Vagina (tissue), 2 donors: Measurements from ENCODE around the gene CTU2. TPM values are rescaled to one million over a fixed set of nuclear protein-coding genes. Genes with fewer than 3 reads are reported as not detected.

ENCODE experiments used
- DNase-seq, 2 donors: peaks; one replicate each; pipeline ENCODE4 v3.0.0-alpha.2; 2017; ENCODE audit errors: extremely low spot score in 2 of 2
- H3K27ac ChIP-seq: fragments of 200-600 bp; sonication (generic); one replicate; pipeline ENCODE4 v1.5.1; 2019
- H3K27me3 ChIP-seq: fragments of 200-600 bp; sonication (generic); one replicate; pipeline ENCODE4 v1.5.1; 2019
- H3K36me3 ChIP-seq, 2 donors: fragments of 200-600 bp; sonication (generic); one replicate each; pipeline ENCODE4 v1.5.1; 2017 to 2019
- H3K4me1 ChIP-seq: fragments of 200-600 bp; sonication (generic); one replicate; pipeline ENCODE4 v1.5.1; 2019
- H3K4me3 ChIP-seq, 2 donors: fragments of 200-600 bp; sonication (generic); 1 replicate in 1 of 2; 2 replicates in 1 of 2; pipeline ENCODE4 v1.5.1; 2016 to 2019
- H3K9me3 ChIP-seq: fragments of 200-600 bp; sonication (generic); one replicate; pipeline ENCODE4 v1.5.1; 2019
- POLR2A ChIP-seq, 2 donors: fragments of 450-650 bp; IDR thresholded peaks; one replicate each; pipeline ENCODE4 v1.6.1; 2017; ENCODE audit warnings: antibody characterized with exemption in 2 of 2, mild to moderate bottlenecking in 2 of 2, moderate library complexity in 2 of 2
- POLR2AphosphoS5 ChIP-seq, 2 donors: sonication (generic); formaldehyde crosslinking; IDR thresholded peaks; one replicate each; pipeline ENCODE4 v1.9.0; 2017; ENCODE audit warnings: antibody characterized with exemption in 2 of 2, mild to moderate bottlenecking in 2 of 2, low read depth in 1 of 2; ENCODE audit not compliant: insufficient read depth in 1 of 2
- intact Hi-C: fragments of 100-400 bp; cut with DNase I; formaldehyde crosslinking; loops from one replicate; pipeline ENCODE4 v1.15.1; 2023
- total RNA-seq: library from RNA; depleted of rRNA; stranded (reverse); fragments of >200 nt; gene quantifications from one replicate; pipeline ENCODE4 v1.2.3, GENCODE V29; 2016
- TF ChIP-seq, protein P1 (sequence below), 3 experiments: fragments of 450-650 bp in 2 of 3; fragments of 200-600 bp in 1 of 3; sonication (generic) in 1 of 3; IDR thresholded peaks; one replicate each; pipeline ENCODE4 v1.5.1; 2017 to 2019; ENCODE audit warnings: antibody characterized with exemption in 3 of 3, mild to moderate bottlenecking in 2 of 3, moderate library complexity in 2 of 3

CTU2 gene
- 7.9 TPM for total RNA-seq

- Histone ChIP-seq H3K27me3 (no peaks in the 10 kb centered on the region), H3K36me3 (no peaks in the 10 kb centered on the region), H3K27ac (peak within 1 kb of the TSS; percentile 78), H3K4me3 (peak within 1 kb of the TSS; percentile 78 to 91), H3K9me3 (no peaks in the 10 kb centered on the region), H3K4me1 (peaks cover 41% of the 10 kb centered on the region)
- TF ChIP-seq POLR2AphosphoS5 (IDR thresholded peaks at IDR 0.05; ENCODE audit: insufficient read depth in 1 of 2, low read depth in 1 of 2) (peak in 1 of 2 donors; percentile 30), POLR2A (IDR thresholded peaks at IDR 0.05) (peak in 1 of 2 donors; percentile 69)
- TF ChIP-seq, protein P1, sequence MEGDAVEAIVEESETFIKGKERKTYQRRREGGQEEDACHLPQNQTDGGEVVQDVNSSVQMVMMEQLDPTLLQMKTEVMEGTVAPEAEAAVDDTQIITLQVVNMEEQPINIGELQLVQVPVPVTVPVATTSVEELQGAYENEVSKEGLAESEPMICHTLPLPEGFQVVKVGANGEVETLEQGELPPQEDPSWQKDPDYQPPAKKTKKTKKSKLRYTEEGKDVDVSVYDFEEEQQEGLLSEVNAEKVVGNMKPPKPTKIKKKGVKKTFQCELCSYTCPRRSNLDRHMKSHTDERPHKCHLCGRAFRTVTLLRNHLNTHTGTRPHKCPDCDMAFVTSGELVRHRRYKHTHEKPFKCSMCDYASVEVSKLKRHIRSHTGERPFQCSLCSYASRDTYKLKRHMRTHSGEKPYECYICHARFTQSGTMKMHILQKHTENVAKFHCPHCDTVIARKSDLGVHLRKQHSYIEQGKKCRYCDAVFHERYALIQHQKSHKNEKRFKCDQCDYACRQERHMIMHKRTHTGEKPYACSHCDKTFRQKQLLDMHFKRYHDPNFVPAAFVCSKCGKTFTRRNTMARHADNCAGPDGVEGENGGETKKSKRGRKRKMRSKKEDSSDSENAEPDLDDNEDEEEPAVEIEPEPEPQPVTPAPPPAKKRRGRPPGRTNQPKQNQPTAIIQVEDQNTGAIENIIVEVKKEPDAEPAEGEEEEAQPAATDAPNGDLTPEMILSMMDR (IDR thresholded peaks at IDR 0.05), result no peak
- DNase-seq, result no peak
- intact Hi-C loops, result no loop called here
Observed at GRCh38 chr16:88706229-88706964, at the start of gene CTU2, which contains the start of gene RNF166. CTU2 (plus strand) TSS chr16:88706503; CDS start chr16:88706531, 28 bp downstream. RNF166 (minus strand) TSS chr16:88706408; CDS start chr16:88706325, 83 bp downstream.

DNA sequence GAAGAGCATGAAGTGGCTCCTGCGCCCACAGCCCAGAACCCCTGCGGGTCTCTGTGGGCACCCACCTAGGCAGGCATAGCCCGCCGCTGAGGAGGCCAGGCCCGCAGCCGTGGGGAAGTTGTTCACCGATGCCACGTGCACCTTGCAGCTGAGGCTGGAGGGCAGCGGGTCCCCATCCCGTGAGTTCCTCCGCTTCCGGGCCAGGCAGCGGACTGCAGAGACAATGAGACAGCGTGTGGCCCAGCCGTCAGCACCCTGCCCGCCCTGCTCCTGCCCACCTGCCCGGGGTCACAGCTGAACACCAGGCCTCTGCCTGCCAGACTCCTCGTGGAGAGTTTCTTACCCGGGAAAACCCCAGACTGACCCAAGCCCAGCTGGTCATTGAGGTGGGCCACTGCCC is 48.9 kb upstream of the CTU2 start:
- Histone ChIP-seq H3K9me3 (no peaks in the 10 kb centered on the region), H3K4me1 (peaks cover 6% of the 10 kb centered on the region), H3K27ac (no peak overlapping the region), H3K36me3 (no peaks in the 10 kb centered on the region), H3K27me3 (no peaks in the 10 kb centered on the region), H3K4me3 (no peak overlapping the region)
- DNase-seq, result no peak
- intact Hi-C loops, result no loop called here
- TF ChIP-seq POLR2AphosphoS5 (IDR thresholded peaks at IDR 0.05; ENCODE audit: insufficient read depth in 1 of 2, low read depth in 1 of 2) (no peak), POLR2A (IDR thresholded peaks at IDR 0.05) (no peak)
- TF ChIP-seq, protein P1 (IDR thresholded peaks at IDR 0.05), result no peak

GRCh38 chr16:88658714-88659113 is 47.6 kb upstream of the CTU2 start:
- H3K4me3 ChIP-seq, result no peak overlapping the region
- H3K36me3 ChIP-seq, result no peaks in the 10 kb centered on the region
- intact Hi-C loops, result no loop called here
- DNase-seq, result no peak
- peaks cover 9% of the 10 kb centered on the region for H3K4me1 ChIP-seq
- H3K9me3 ChIP-seq, result no peaks in the 10 kb centered on the region
- H3K27me3 ChIP-seq, result no peaks in the 10 kb centered on the region
- TF ChIP-seq POLR2A (IDR thresholded peaks at IDR 0.05), result no peak
- H3K27ac ChIP-seq, result no peak overlapping the region

GRCh38 chr16:88659160-88659559 is 47.1 kb upstream of the CTU2 start:
- no peak overlapping the region for H3K4me3 ChIP-seq
- TF ChIP-seq POLR2AphosphoS5 (IDR thresholded peaks at IDR 0.05; ENCODE audit: insufficient read depth in 1 of 2, low read depth in 1 of 2) (no peak), POLR2A (IDR thresholded peaks at IDR 0.05) (no peak)
- TF ChIP-seq, protein P1 (IDR thresholded peaks at IDR 0.05), result no peak
- H3K9me3 ChIP-seq, result no peaks in the 10 kb centered on the region
- H3K4me1 ChIP-seq, result peaks cover 9% of the 10 kb centered on the region
- no peaks in the 10 kb centered on the region for H3K36me3 ChIP-seq
- intact Hi-C loops, result no loop called here
- H3K27me3 ChIP-seq, result no peaks in the 10 kb centered on the region
- H3K27ac ChIP-seq, result no peak overlapping the region
- no peak for DNase-seq

- intact Hi-C loops, result no loop called here
- H3K36me3 ChIP-seq, result no peaks in the 10 kb centered on the region
- no peaks in the 10 kb centered on the region for H3K27me3 ChIP-seq
- H3K27ac ChIP-seq, result no peak overlapping the region
- H3K4me3 ChIP-seq, result no peak overlapping the region
- no peak for TF ChIP-seq POLR2AphosphoS5 (IDR thresholded peaks at IDR 0.05; ENCODE audit: insufficient read depth in 1 of 2, low read depth in 1 of 2)
- H3K4me1 ChIP-seq, result peaks cover 9% of the 10 kb centered on the region
- no peak for DNase-seq
- H3K9me3 ChIP-seq, result no peaks in the 10 kb centered on the region
Observed at GRCh38 chr16:88661468-88661867, 44.8 kb upstream of the CTU2 start.

DNA sequence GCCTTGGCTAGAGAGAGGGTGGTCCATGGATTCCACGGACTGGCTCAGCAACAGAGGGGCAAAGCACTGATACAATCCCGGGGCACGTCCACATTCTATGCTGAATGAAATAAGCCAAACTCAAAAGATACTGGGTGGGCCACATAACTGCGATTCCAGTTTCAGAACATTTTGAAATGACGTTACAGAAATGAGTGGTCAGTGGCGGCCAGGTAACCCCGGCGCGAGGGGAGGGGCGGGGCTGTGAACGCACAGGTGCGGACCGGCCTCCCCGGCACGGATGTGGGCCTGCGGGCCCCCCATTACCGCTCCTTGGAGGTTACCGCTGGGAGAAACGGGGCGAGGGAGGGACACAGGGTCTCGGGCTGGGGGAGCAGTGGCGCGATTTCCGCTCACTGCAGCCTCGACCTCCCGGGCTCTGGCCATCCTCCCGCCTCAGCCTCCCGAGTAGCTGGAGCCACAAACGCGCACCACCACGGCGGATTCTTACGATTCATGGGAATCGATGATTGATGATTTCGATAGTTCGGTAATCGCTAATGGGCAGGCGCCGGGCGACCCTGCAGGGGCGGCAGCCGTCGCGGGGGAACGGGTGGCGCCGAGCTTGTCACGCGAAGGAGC is 44.0 kb upstream of the CTU2 start:
- Histone ChIP-seq H3K9me3 (no peaks in the 10 kb centered on the region), H3K36me3 (no peaks in the 10 kb centered on the region), H3K4me1 (peaks cover 9% of the 10 kb centered on the region), H3K27me3 (no peaks in the 10 kb centered on the region), H3K4me3 (peak overlapping the region; percentile 73 to 82), H3K27ac (peak overlapping the region; percentile 90)
- no peak for DNase-seq
- no peak for TF ChIP-seq POLR2A (IDR thresholded peaks at IDR 0.05)
- intact Hi-C loops, result no loop called here
